ENCODE measurements around the gene PRKCSH.
A peak's percentile ranks its signal among the peaks of the same experiment; 100 is the strongest.
"Not testable (repeated sequence)": the region's sequence is repeated elsewhere in the genome, so short reads cannot be mapped to it uniquely, and the experiment has no call there.

PRKCSH gene

GRCh38 chr19:11425719-11426457 is 9.5 kb upstream of the PRKCSH start:
- H3K27ac Mint-ChIP-seq: no peak overlapping the region
- H3K4me1 Mint-ChIP-seq: peaks cover 31% of the 10 kb centered on the region
- no peak for DNase-seq
- H3K9me3 Mint-ChIP-seq: peaks cover 2% of the 10 kb centered on the region
- no peak overlapping the region for H3K4me3 Mint-ChIP-seq
- peaks cover 50% of the 10 kb centered on the region for H3K27me3 Mint-ChIP-seq
- CTCF ChIA-PET: no interaction called here
- H3K36me3 Mint-ChIP-seq: no peaks in the 10 kb centered on the region

DNA sequence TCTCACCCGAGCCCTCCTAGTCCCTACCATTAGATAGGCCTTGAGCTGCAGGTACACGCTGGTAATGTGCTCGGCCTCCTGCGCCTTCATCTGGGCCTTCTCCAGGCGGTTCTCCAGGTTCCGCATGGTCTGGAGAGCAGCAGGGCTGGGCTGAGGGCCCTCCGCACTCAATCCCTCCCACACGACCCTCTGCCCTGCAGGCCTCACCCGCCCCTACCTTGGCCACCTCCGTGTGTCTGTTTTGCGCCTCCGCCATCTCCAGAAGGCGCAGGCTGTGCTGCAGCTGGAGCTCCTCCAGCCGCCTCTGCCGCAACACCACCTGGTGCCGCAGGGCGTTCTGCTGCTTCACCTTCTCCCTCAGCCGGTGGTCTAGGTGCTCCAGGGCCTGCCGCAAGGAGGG is 8.8 kb upstream of the PRKCSH start:
- DNase-seq: no peak
- H3K4me3 Mint-ChIP-seq: no peak overlapping the region
- peaks cover 2% of the 10 kb centered on the region for H3K9me3 Mint-ChIP-seq
- H3K27ac Mint-ChIP-seq: no peak overlapping the region
- peaks cover 23% of the 10 kb centered on the region for H3K4me1 Mint-ChIP-seq
- no peaks in the 10 kb centered on the region for H3K36me3 Mint-ChIP-seq
- CTCF ChIA-PET: no interaction called here
- peaks cover 43% of the 10 kb centered on the region for H3K27me3 Mint-ChIP-seq

DNA sequence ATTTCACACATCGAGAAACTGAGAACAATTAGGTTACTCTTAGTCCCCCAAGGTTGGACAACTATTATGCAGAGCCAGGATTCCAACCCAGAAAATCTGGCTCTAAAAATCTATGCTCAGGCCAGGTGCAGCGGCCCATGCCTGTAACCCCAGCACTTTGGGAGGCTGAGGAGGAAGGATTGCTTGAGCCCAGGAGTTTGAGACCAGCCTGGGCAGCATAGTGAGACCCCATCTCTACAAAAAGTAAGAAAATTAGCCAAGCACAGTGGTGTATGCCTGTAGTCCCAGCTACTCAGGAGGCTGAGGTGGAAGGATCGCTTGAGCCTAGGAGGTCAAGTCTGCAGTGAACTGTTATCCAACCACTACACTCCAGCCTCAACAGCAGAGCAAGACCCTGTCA is 1.9 kb upstream of the PRKCSH start:
- H3K4me3 Mint-ChIP-seq, CTCF ChIA-PET, H3K9me3 Mint-ChIP-seq, H3K27ac Mint-ChIP-seq, DNase-seq: not testable (repeated sequence)
- Mint-ChIP-seq H3K27me3 (peaks cover 15% of the 10 kb centered on the region), H3K36me3 (peaks cover 21% of the 10 kb centered on the region), H3K4me1 (peaks cover 24% of the 10 kb centered on the region)

DNA sequence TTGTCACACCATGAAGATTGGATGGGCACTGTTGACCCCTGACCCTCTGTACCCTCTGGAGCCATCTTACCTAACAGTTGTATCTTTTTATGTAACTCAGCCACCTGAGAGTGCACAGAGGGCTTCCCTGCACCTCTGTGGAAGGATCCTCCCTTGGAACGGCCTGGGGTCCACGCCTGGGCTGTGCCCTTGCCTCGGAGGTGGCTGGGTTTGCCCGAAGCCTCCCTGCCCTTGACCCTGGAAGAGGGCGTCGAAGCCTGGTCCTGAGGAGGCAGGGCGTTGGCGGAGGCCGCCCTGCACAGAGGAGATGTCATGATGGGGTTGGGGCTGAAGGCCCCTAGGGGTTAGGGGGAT is 755 bp upstream of the PRKCSH start:
- Mint-ChIP-seq H3K27me3 (peaks cover 15% of the 10 kb centered on the region), H3K4me3 (peak overlapping the region; percentile 100), H3K27ac (peak overlapping the region; percentile 97), H3K36me3 (peaks cover 25% of the 10 kb centered on the region), H3K9me3 (no peaks in the 10 kb centered on the region), H3K4me1 (peaks cover 24% of the 10 kb centered on the region)
- CTCF ChIA-PET: interaction anchor here (0.9 to 1.9 kb wide), 6 partner anchors 9 to 57 kb away, joined by 3 to 7 read pairs (median 4); partner anchors contain the start of gene EPOR
- no peak for DNase-seq

DNA sequence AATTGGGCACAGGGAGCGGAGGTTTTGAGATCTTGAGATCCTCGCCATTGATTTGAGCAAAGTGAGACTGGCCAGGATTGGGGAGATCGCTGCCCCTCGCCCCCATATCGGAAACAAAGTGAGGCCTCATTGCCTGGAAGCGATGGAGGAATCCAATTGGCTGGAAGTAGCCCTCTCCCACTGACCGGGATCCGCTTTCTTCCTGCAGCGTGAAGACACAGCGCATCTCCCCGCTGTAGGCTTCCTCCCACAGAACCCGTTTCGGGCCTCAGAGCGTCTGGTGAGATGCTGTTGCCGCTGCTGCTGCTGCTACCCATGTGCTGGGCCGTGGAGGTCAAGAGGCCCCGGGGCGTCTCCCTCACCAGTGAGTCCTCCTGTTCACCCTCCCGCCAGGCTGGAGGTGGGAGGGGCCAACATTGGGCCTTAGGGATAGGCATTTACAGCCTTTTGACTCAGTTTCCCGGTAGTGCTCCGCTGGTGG is 438 bp downstream of the PRKCSH start:
- CTCF ChIA-PET: interaction anchor here (0.5 to 1.9 kb wide), 8 partner anchors 8 to 429 kb away, joined by 3 to 7 read pairs (median 4); partner anchors contain the start of genes EPOR and SWSAP1
- peak overlapping the region; percentile 97 for H3K27ac Mint-ChIP-seq
- H3K4me1 Mint-ChIP-seq: peaks cover 24% of the 10 kb centered on the region
- peaks cover 7% of the 10 kb centered on the region for H3K27me3 Mint-ChIP-seq
- H3K9me3 Mint-ChIP-seq: no peaks in the 10 kb centered on the region
- peaks cover 28% of the 10 kb centered on the region for H3K36me3 Mint-ChIP-seq
- peak overlapping the region; percentile 100 for H3K4me3 Mint-ChIP-seq
- DNase-seq: peak; percentile 39

GRCh38 chr19:11437955-11438354 is 2.5 kb downstream of the PRKCSH start:
- Mint-ChIP-seq H3K4me1 (peaks cover 24% of the 10 kb centered on the region), H3K36me3 (peaks cover 40% of the 10 kb centered on the region), H3K4me3 (peak overlapping the region; percentile 43), H3K9me3 (no peaks in the 10 kb centered on the region), H3K27me3 (no peaks in the 10 kb centered on the region), H3K27ac (peak overlapping the region; percentile 62)
- CTCF ChIA-PET: interaction anchor here (1.5 kb wide), 1 partner anchor 57 kb away, joined by 3 read pairs; no protein-coding TSS in a partner anchor
- DNase-seq: no peak

DNA sequence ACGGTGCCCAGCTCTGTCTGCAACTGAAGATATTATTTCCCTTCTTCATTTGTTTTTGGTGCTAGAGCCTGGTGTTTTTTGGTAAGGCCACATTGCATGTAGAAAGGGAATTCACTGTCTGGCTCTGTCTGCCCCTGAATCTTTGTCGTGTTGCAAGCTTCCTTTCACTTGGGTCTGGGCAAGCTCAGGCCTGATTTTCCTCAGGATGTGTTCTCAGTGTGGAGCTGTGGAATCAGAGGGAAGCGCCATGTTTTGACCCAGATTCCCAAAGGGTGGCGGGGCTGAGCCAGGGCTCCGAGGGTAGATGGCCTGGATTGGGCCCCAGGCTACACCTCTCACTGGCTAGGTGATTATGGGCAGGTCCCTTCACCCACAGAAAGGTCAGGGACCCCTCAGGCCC is 8.6 kb downstream of the PRKCSH start:
- no peak overlapping the region for H3K27ac Mint-ChIP-seq
- no peak for DNase-seq
- no peaks in the 10 kb centered on the region for H3K4me1 Mint-ChIP-seq
- peaks cover 23% of the 10 kb centered on the region for H3K36me3 Mint-ChIP-seq
- CTCF ChIA-PET: interaction anchor here (0.6 to 1.6 kb wide), 6 partner anchors 8 to 196 kb away, joined by 3 to 5 read pairs (median 3); partner anchors contain the start of genes ODAD3 and PRKCSH
- no peaks in the 10 kb centered on the region for H3K27me3 Mint-ChIP-seq
- H3K9me3 Mint-ChIP-seq: no peaks in the 10 kb centered on the region
- no peak overlapping the region for H3K4me3 Mint-ChIP-seq

- H3K27me3 Mint-ChIP-seq: no peaks in the 10 kb centered on the region
- H3K4me1 Mint-ChIP-seq: no peaks in the 10 kb centered on the region
- H3K36me3 Mint-ChIP-seq: peaks cover 29% of the 10 kb centered on the region
- H3K9me3 Mint-ChIP-seq: no peaks in the 10 kb centered on the region
- CTCF ChIA-PET: interaction anchor here (1.6 kb wide), 1 partner anchor 64 kb away, joined by 8 read pairs; no protein-coding TSS in a partner anchor
- DNase-seq: no peak
- H3K27ac Mint-ChIP-seq: no peak overlapping the region
- no peak overlapping the region for H3K4me3 Mint-ChIP-seq
These were observed 9.7 kb downstream of the PRKCSH start for GRCh38 chr19:11445141-11445540.

GRCh38 chr19:11446271-11446651 is 10.8 kb downstream of the PRKCSH start:
- no peaks in the 10 kb centered on the region for H3K9me3 Mint-ChIP-seq
- peaks cover 25% of the 10 kb centered on the region for H3K36me3 Mint-ChIP-seq
- no peak overlapping the region for H3K4me3 Mint-ChIP-seq
- DNase-seq: no peak
- no peaks in the 10 kb centered on the region for H3K27me3 Mint-ChIP-seq
- no peaks in the 10 kb centered on the region for H3K4me1 Mint-ChIP-seq
- CTCF ChIA-PET: interaction anchor here (1.6 kb wide), 1 partner anchor 65 kb away, joined by 8 read pairs; no protein-coding TSS in a partner anchor
- no peak overlapping the region for H3K27ac Mint-ChIP-seq

DNA sequence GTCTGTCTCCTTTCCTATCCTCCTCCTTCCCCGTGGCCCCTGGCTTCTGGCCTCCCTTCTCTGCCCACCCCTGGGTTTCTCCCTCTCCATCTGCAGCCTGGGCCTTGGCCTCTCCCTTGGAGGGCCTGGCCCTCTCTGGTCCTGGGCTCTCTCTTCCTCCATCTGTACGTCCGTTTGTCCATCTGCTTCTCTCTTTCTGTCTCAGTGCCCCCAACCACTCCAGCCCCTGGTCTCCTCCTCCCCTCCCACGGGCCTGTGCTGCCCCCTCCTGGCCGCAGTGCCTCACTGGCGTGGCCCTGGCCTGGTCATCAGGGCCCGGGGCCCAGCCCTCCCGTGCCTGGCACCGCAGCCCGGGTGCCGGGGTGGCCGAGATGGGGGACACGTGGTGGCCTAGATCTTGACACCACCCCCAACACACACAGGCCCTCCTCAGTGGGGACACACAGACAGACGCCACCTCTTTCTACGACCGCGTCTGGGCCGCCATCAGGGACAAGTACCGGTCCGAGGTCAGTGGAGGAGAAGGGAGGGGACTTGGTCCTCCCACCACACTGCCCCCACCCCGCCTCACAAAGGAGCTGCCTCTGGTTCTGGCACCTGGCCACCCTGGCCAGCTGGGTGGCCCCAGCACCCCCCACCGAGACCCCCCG is 11.3 kb downstream of the PRKCSH start:
- H3K4me3 Mint-ChIP-seq: no peak overlapping the region
- peaks cover 22% of the 10 kb centered on the region for H3K36me3 Mint-ChIP-seq
- H3K27ac Mint-ChIP-seq: no peak overlapping the region
- peak; percentile 58 for DNase-seq
- H3K9me3 Mint-ChIP-seq: no peaks in the 10 kb centered on the region
- no peaks in the 10 kb centered on the region for H3K4me1 Mint-ChIP-seq
- CTCF ChIA-PET: interaction anchor here (0.5 to 1.6 kb wide), 4 partner anchors 66 to 162 kb away, joined by 3 to 8 read pairs (median 4); no protein-coding TSS in a partner anchor
- H3K27me3 Mint-ChIP-seq: no peaks in the 10 kb centered on the region

- CTCF ChIA-PET: interaction anchor here (0.5 to 1.6 kb wide), 4 partner anchors 66 to 163 kb away, joined by 3 to 4 read pairs (median 3); no protein-coding TSS in a partner anchor
- no peaks in the 10 kb centered on the region for H3K9me3 Mint-ChIP-seq
- H3K36me3 Mint-ChIP-seq: peaks cover 17% of the 10 kb centered on the region
- no peaks in the 10 kb centered on the region for H3K4me1 Mint-ChIP-seq
- no peak overlapping the region for H3K27ac Mint-ChIP-seq
- no peak overlapping the region for H3K4me3 Mint-ChIP-seq
- peaks cover 3% of the 10 kb centered on the region for H3K27me3 Mint-ChIP-seq
- no peak for DNase-seq
These were observed 12.2 kb downstream of the PRKCSH start for GRCh38 chr19:11447347-11448262.

GRCh38 chr19:11448410-11448809 is 13.0 kb downstream of the PRKCSH start:
- Mint-ChIP-seq H3K4me3 (no peak overlapping the region), H3K36me3 (peaks cover 15% of the 10 kb centered on the region), H3K27me3 (peaks cover 5% of the 10 kb centered on the region), H3K9me3 (no peaks in the 10 kb centered on the region), H3K27ac (no peak overlapping the region), H3K4me1 (no peaks in the 10 kb centered on the region)
- DNase-seq: no peak
- CTCF ChIA-PET: interaction anchor here (0.8 to 1.6 kb wide), 2 partner anchors 67 to 68 kb away, joined by 3 read pairs; no protein-coding TSS in a partner anchor

- Mint-ChIP-seq H3K27me3 (peaks cover 5% of the 10 kb centered on the region), H3K27ac (no peak overlapping the region), H3K9me3 (no peaks in the 10 kb centered on the region), H3K36me3 (peaks cover 15% of the 10 kb centered on the region), H3K4me1 (no peaks in the 10 kb centered on the region), H3K4me3 (no peak overlapping the region)
- DNase-seq: no peak
- CTCF ChIA-PET: no interaction called here
These were observed 13.6 kb downstream of the PRKCSH start for GRCh38 chr19:11448923-11449554.

Data from activated naive CD4-positive, alpha-beta T cell treated with anti-CD3 and anti-CD28 coated beads, Interleukin-2, amount 10 ng/mL, durations not matched to agents 7 days and 5 days (primary cell).